ENCODE measurements around the gene FAM222B.
"Not testable (repeated sequence)": the region's sequence is repeated elsewhere in the genome, so short reads cannot be mapped to it uniquely, and the experiment has no call there.

The FAM222B gene

DNA sequence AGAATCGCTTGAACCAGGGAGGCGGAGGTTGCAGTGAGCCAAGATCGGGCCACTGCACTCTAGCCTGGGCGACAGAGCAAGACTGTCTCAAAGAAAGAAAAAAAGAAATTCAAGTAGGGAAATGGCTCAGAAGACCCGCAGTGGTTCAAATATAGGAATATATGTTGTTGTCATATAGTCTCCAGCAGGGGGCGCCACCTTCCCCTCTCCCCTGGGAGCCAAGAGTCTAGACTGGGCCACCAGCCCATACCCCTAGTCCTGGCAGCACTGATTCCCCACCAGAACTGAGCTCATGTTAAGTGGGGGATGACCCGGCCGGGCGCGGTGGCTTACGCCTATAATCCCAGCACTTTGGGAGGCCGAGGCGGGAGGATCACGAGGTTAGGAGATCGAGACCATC, 6.1 kb upstream of the FAM222B start:
- TF ChIP-seq, protein P1, sequence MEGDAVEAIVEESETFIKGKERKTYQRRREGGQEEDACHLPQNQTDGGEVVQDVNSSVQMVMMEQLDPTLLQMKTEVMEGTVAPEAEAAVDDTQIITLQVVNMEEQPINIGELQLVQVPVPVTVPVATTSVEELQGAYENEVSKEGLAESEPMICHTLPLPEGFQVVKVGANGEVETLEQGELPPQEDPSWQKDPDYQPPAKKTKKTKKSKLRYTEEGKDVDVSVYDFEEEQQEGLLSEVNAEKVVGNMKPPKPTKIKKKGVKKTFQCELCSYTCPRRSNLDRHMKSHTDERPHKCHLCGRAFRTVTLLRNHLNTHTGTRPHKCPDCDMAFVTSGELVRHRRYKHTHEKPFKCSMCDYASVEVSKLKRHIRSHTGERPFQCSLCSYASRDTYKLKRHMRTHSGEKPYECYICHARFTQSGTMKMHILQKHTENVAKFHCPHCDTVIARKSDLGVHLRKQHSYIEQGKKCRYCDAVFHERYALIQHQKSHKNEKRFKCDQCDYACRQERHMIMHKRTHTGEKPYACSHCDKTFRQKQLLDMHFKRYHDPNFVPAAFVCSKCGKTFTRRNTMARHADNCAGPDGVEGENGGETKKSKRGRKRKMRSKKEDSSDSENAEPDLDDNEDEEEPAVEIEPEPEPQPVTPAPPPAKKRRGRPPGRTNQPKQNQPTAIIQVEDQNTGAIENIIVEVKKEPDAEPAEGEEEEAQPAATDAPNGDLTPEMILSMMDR (IDR thresholded peaks at IDR 0.05; ENCODE audit: insufficient read depth, low read length, poor library complexity, severe bottlenecking), result peak; percentile 28
- not testable (repeated sequence) for H3F3A ChIP-seq (ENCODE audit: insufficient read depth); H3K79me2 ChIP-seq (ENCODE audit: insufficient read depth, low read length); H2AFZ ChIP-seq (ENCODE audit: low read depth, low read length, severe bottlenecking); H4K20me1 ChIP-seq (ENCODE audit: low read depth, low read length); H3K9me2 ChIP-seq (replicated peaks; ENCODE audit: insufficient read depth, low read length); H3K9ac ChIP-seq (ENCODE audit: low read length); H3K4me3 ChIP-seq (ENCODE audit: insufficient read depth, low read length, poor library complexity, severe bottlenecking); H3K36me3 ChIP-seq (ENCODE audit: low read length); H3K9me3 ChIP-seq (ENCODE audit: insufficient read depth, low read length); H3K27me3 ChIP-seq (ENCODE audit: low read length); H3K4me2 ChIP-seq (ENCODE audit: low read depth, low read length, poor library complexity, severe bottlenecking); H3K27ac ChIP-seq (ENCODE audit: low read depth, low read length)

DNA sequence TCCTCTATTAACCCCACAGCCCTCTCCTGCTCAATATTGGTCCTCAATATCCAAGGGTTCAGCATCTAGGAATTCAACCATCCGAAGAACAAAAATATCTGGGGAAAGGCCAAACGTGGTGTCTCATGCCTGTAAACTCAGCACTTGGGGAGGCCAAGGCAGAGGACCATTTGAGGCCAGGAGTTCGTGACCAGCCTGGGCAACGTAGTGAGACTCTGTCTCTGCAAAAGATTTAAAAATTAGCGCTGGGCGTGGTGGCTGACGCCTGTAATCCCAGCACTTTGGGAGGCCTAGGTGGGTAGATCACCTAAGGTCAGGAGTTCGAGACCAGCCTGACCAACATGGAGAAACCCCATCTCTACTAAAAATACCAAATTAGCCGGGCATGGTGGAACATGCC, 4.1 kb upstream of the FAM222B start:
- not testable (repeated sequence) for H3K9me2 ChIP-seq (replicated peaks; ENCODE audit: insufficient read depth, low read length); H3K79me2 ChIP-seq (ENCODE audit: insufficient read depth, low read length); H3K4me2 ChIP-seq (ENCODE audit: low read depth, low read length, poor library complexity, severe bottlenecking); H3K9ac ChIP-seq (ENCODE audit: low read length); H3K36me3 ChIP-seq (ENCODE audit: low read length); H2AFZ ChIP-seq (ENCODE audit: low read depth, low read length, severe bottlenecking); H3K27ac ChIP-seq (ENCODE audit: low read depth, low read length); H3F3A ChIP-seq (ENCODE audit: insufficient read depth); H3K9me3 ChIP-seq (ENCODE audit: insufficient read depth, low read length); H4K20me1 ChIP-seq (ENCODE audit: low read depth, low read length); H3K27me3 ChIP-seq (ENCODE audit: low read length); H3K4me3 ChIP-seq (ENCODE audit: insufficient read depth, low read length, poor library complexity, severe bottlenecking)

DNA sequence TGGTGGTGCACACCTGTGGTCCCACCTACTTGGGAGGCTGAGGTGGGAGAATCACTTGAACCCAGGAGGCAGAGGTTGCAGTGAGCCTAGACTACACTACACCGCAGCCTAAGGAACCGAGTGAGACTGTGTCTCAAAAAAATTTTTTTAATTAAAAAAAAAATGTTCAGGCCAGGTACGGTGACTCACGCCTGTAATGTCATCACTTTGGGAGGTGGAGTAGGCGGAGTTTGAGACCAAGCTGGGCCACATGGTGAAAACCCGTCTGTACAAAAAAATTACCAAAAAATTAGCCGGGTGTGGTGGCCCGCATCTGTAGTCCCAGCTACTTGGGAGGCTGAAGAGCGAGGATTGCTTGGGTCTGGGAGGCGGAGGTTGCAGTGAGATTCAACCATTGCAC, 3.6 kb upstream of the FAM222B start:
- Histone ChIP-seq H3K79me2 (ENCODE audit: insufficient read depth, low read length) (peaks cover 13% of the 10 kb centered on the region), H4K20me1 (ENCODE audit: low read depth, low read length) (no peaks in the 10 kb centered on the region), H3K9ac (ENCODE audit: low read length) (no peak overlapping the region), H3K9me3 (ENCODE audit: insufficient read depth, low read length) (no peaks in the 10 kb centered on the region), H3K4me2 (ENCODE audit: low read depth, low read length, poor library complexity, severe bottlenecking) (no peak overlapping the region), H3K27ac (ENCODE audit: low read depth, low read length) (no peak overlapping the region), H3F3A (ENCODE audit: insufficient read depth) (no peaks in the 10 kb centered on the region), H3K4me3 (ENCODE audit: insufficient read depth, low read length, poor library complexity, severe bottlenecking) (no peak overlapping the region), H3K9me2 (replicated peaks; ENCODE audit: insufficient read depth, low read length) (no peaks in the 10 kb centered on the region), H3K36me3 (ENCODE audit: low read length) (no peaks in the 10 kb centered on the region), H3K27me3 (ENCODE audit: low read length) (no peaks in the 10 kb centered on the region), H2AFZ (ENCODE audit: low read depth, low read length, severe bottlenecking) (no peak overlapping the region)
- TF ChIP-seq, protein P1 (IDR thresholded peaks at IDR 0.05; ENCODE audit: insufficient read depth, low read length, poor library complexity, severe bottlenecking), result no peak
- no peak for TF ChIP-seq EZH2phosphoT487 (conservative IDR thresholded peaks at IDR 0.05; ENCODE audit: low read length)

DNA sequence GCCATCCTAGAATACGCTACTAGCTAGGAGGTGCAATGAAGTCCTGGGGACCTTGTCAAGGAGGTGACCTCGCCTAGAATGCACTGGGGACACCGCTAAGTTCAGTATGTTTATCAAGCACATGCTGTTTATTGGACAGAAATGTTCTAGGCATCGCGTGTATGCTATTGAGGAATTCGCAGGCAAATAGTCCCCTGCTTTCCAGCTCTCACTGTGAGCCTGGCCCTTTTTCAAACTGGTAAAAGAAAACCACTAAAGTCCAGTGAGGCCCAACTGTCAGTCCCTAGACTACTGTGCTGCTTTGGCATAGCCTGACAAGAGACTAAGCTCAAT, 1.2 kb upstream of the FAM222B start:
- Histone ChIP-seq H3K79me2 (ENCODE audit: insufficient read depth, low read length) (peaks cover 36% of the 10 kb centered on the region), H3K27ac (ENCODE audit: low read depth, low read length) (no peak overlapping the region), H3K36me3 (ENCODE audit: low read length) (no peaks in the 10 kb centered on the region)

More for the DNA sequence above, 1.2 kb upstream of the FAM222B start:
- H2AFZ ChIP-seq (ENCODE audit: low read depth, low read length, severe bottlenecking), result no peak overlapping the region
- no peaks in the 10 kb centered on the region for H3K27me3 ChIP-seq (ENCODE audit: low read length)
- H3K9ac ChIP-seq (ENCODE audit: low read length), result no peak overlapping the region
- H4K20me1 ChIP-seq (ENCODE audit: low read depth, low read length), result no peaks in the 10 kb centered on the region
- H3K4me3 ChIP-seq (ENCODE audit: insufficient read depth, low read length, poor library complexity, severe bottlenecking), result no peak overlapping the region
- H3K4me2 ChIP-seq (ENCODE audit: low read depth, low read length, poor library complexity, severe bottlenecking), result no peak overlapping the region
- TF ChIP-seq EZH2phosphoT487 (conservative IDR thresholded peaks at IDR 0.05; ENCODE audit: low read length), result no peak
- TF ChIP-seq, protein P1 (IDR thresholded peaks at IDR 0.05; ENCODE audit: insufficient read depth, low read length, poor library complexity, severe bottlenecking), result no peak
- H3K9me2 ChIP-seq (replicated peaks; ENCODE audit: insufficient read depth, low read length), result no peaks in the 10 kb centered on the region
- no peaks in the 10 kb centered on the region for H3K9me3 ChIP-seq (ENCODE audit: insufficient read depth, low read length)
- H3F3A ChIP-seq (ENCODE audit: insufficient read depth), result no peaks in the 10 kb centered on the region

Data from SU-DHL-6 (cell line).